H9 (cell line): ENCODE measurements around the gene NDST1. TPM values are rescaled to one million over a fixed set of nuclear protein-coding genes. Genes with fewer than 3 reads are reported as not detected.
A peak's percentile ranks its signal among the peaks of the same experiment; 100 is the strongest.

Experiments
- DNase-seq: peaks from one replicate; pipeline ENCODE4 v3.0.0-alpha.2; 2017
- H2AFZ ChIP-seq: one replicate; pipeline ENCODE4 v1.6.1; 2013; ENCODE audit warnings: mild to moderate bottlenecking, low read length, control low read depth, moderate library complexity
- H2AK5ac ChIP-seq: 2 replicates; pipeline ENCODE4 v1.6.1; 2013; ENCODE audit warnings: low read length, control low read depth, mixed read lengths; ENCODE audit not compliant: insufficient read length
- H2BK120ac ChIP-seq: one replicate; pipeline ENCODE4 v1.6.1; 2013; ENCODE audit warnings: low read depth, mild to moderate bottlenecking, low read length, control low read depth, inconsistent platforms; ENCODE audit not compliant: poor library complexity, severe bottlenecking
- H2BK12ac ChIP-seq: 2 replicates; pipeline ENCODE4 v1.6.1; 2013; ENCODE audit warnings: low read length, control low read depth, mixed read lengths, low read depth; ENCODE audit not compliant: insufficient read length
- H2BK15ac ChIP-seq: 2 replicates; pipeline ENCODE4 v1.6.1; 2013; ENCODE audit warnings: low read depth, low read length, control low read depth
- H2BK20ac ChIP-seq: one replicate; pipeline ENCODE4 v1.6.1; 2013; ENCODE audit warnings: low read depth, mild to moderate bottlenecking, low read length, control low read depth, inconsistent platforms; ENCODE audit not compliant: poor library complexity, severe bottlenecking
- H2BK5ac ChIP-seq: 2 replicates; pipeline ENCODE4 v1.6.1; 2013; ENCODE audit warnings: low read length, control low read depth, mixed read lengths; ENCODE audit not compliant: insufficient read length
- H3K14ac ChIP-seq: 2 replicates; pipeline ENCODE4 v1.6.1; 2013; ENCODE audit warnings: low read length, control low read depth; ENCODE audit not compliant: insufficient read depth
- H3K18ac ChIP-seq: 2 replicates; pipeline ENCODE4 v1.6.1; 2013; ENCODE audit warnings: low read depth, mild to moderate bottlenecking, mixed read lengths, low read length, control low read depth; ENCODE audit not compliant: insufficient read length
- H3K23ac ChIP-seq: 2 replicates; pipeline ENCODE4 v1.6.1; 2013; ENCODE audit warnings: low read length, control low read depth, mixed read lengths, low read depth; ENCODE audit not compliant: insufficient read length
- H3K23me2 ChIP-seq: 2 replicates; pipeline ENCODE4 v1.6.1; 2013; ENCODE audit warnings: low read depth, mild to moderate bottlenecking, mixed read lengths, low read length, control low read depth; ENCODE audit not compliant: insufficient read length, poor library complexity, severe bottlenecking
- H3K27ac ChIP-seq: 2 replicates; pipeline ENCODE4 v1.5.1; 2013; ENCODE audit warnings: low read length, control low read depth, mixed read lengths, low read depth; ENCODE audit not compliant: insufficient read length
- H3K27me3 ChIP-seq: 2 replicates; pipeline ENCODE4 v1.6.1; 2013; ENCODE audit warnings: low read length, control low read depth, inconsistent platforms; ENCODE audit not compliant: insufficient read depth
- H3K4ac ChIP-seq: 2 replicates; pipeline ENCODE4 v1.6.1; 2013; ENCODE audit warnings: low read depth, mild to moderate bottlenecking, control low read depth, inconsistent platforms, low read length, moderate library complexity
- H3K4me1 ChIP-seq: 2 replicates; pipeline ENCODE4 v1.6.1; 2013; ENCODE audit warnings: low read length, control low read depth, inconsistent platforms; ENCODE audit not compliant: insufficient read depth
- H3K4me2 ChIP-seq: 2 replicates; pipeline ENCODE4 v1.6.1; 2013; ENCODE audit warnings: low read length, control low read depth, mixed read lengths; ENCODE audit not compliant: insufficient read length, insufficient read depth
- H3K56ac ChIP-seq: 2 replicates; pipeline ENCODE4 v1.6.1; 2013; ENCODE audit warnings: low read depth, mild to moderate bottlenecking, mixed read lengths, low read length, control low read depth; ENCODE audit not compliant: insufficient read length
- H3K79me1 ChIP-seq: 2 replicates; pipeline ENCODE4 v1.6.1; 2013; ENCODE audit warnings: low read depth, mild to moderate bottlenecking, moderate library complexity, low read length, control low read depth, inconsistent platforms; ENCODE audit not compliant: insufficient read depth, poor library complexity, severe bottlenecking
- H3K79me2 ChIP-seq: 2 replicates; pipeline ENCODE4 v1.6.1; 2013; ENCODE audit warnings: low read length, control low read depth, inconsistent platforms; ENCODE audit not compliant: insufficient read depth
- H3K9ac ChIP-seq: 2 replicates; pipeline ENCODE4 v1.6.1; 2013; ENCODE audit warnings: low read length, control low read depth, mixed read lengths; ENCODE audit not compliant: insufficient read length; ENCODE audit errors: extremely low read depth
- H3K9me3 ChIP-seq: one replicate; pipeline ENCODE4 v1.6.1; 2013; ENCODE audit warnings: low read depth, low read length, inconsistent platforms; ENCODE audit not compliant: control insufficient read depth
- H3T11ph ChIP-seq: one replicate; pipeline ENCODE4 v1.6.1; 2013; ENCODE audit warnings: mild to moderate bottlenecking, low read length, control low read depth, inconsistent platforms
- H4K20me1 ChIP-seq: one replicate; pipeline ENCODE4 v1.6.1; 2013; ENCODE audit not compliant: control insufficient read depth, insufficient read length, insufficient read depth
- H4K5ac ChIP-seq: 2 replicates; pipeline ENCODE4 v1.6.1; 2013; ENCODE audit warnings: low read depth, mild to moderate bottlenecking, mixed read lengths, low read length, control low read depth; ENCODE audit not compliant: insufficient read length
- H4K8ac ChIP-seq: replicated peaks from 2 replicates; pipeline ENCODE4 v1.6.1; 2013; ENCODE audit warnings: low read length, control low read depth, mixed read lengths, low read depth; ENCODE audit not compliant: insufficient read length
- H4K91ac ChIP-seq: 2 replicates; pipeline ENCODE4 v1.6.1; 2013; ENCODE audit warnings: low read depth, mild to moderate bottlenecking, moderate library complexity, mixed read lengths, low read length, control low read depth; ENCODE audit not compliant: insufficient read length
- H3K27ac Mint-ChIP-seq, 3 experiments: 2 replicates in 2 of 3; 3 replicates in 1 of 3; pipeline ENCODE4 v1.8.0; 2020 to 2021; ENCODE audit warnings: mixed read lengths in 3 of 3, mild to moderate bottlenecking in 1 of 3, moderate library complexity in 1 of 3
- H3K27me3 Mint-ChIP-seq: 2 replicates; pipeline ENCODE4 v1.8.0; 2021; ENCODE audit warnings: low read depth, mild to moderate bottlenecking, moderate library complexity, mixed read lengths
- H3K36me3 Mint-ChIP-seq, 3 experiments: 2 replicates in 2 of 3; 3 replicates in 1 of 3; pipeline ENCODE4 v1.8.0; 2020 to 2021; ENCODE audit warnings: low read depth in 3 of 3, mixed read lengths in 3 of 3; ENCODE audit not compliant: insufficient read depth in 1 of 3
- H3K4me1 Mint-ChIP-seq, 2 experiments: 2 replicates each; pipeline ENCODE4 v1.8.0; 2020; ENCODE audit warnings: mixed read lengths in 2 of 2
- H3K4me3 Mint-ChIP-seq, 2 experiments: 2 replicates in 1 of 2; 3 replicates in 1 of 2; pipeline ENCODE4 v1.8.0; 2020 to 2021; ENCODE audit warnings: mild to moderate bottlenecking in 2 of 2, mixed read lengths in 2 of 2, moderate library complexity in 1 of 2
- H3K9me3 Mint-ChIP-seq, 2 experiments: 2 replicates in 1 of 2; 3 replicates in 1 of 2; pipeline ENCODE4 v1.8.0; 2020; ENCODE audit warnings: mild to moderate bottlenecking in 2 of 2, mixed read lengths in 2 of 2, moderate library complexity in 1 of 2
- WGBS: extraction: QIAGEN DNeasy Blood & Tissue Kit; methylation state at CpG from one replicate; pipeline ENCODE4 v1.1.7; 2013; ENCODE audit warnings: missing lambda C conversion rate, low lambda C conversion rate, mixed read lengths; ENCODE audit not compliant: insufficient read length; ENCODE audit errors: extremely low coverage; 5-methylcytosine and 5-hydroxymethylcytosine counted together
- total RNA-seq: library from RNA; stranded (reverse); gene quantifications from 2 replicates; pipeline ENCODE4 v1.2.1, GENCODE V29; 2021
- TF ChIP-seq, protein P1 (sequence below): fragments of 200-600 bp; sonication (generic); conservative IDR thresholded peaks from 3 replicates; pipeline ENCODE4 v1.8.0; 2021; ENCODE audit warnings: antibody characterized with exemption, mild to moderate bottlenecking

Gene NDST1
- total RNA-seq, 1 experiment from 2014 or later, result 65.5 TPM

DNA sequence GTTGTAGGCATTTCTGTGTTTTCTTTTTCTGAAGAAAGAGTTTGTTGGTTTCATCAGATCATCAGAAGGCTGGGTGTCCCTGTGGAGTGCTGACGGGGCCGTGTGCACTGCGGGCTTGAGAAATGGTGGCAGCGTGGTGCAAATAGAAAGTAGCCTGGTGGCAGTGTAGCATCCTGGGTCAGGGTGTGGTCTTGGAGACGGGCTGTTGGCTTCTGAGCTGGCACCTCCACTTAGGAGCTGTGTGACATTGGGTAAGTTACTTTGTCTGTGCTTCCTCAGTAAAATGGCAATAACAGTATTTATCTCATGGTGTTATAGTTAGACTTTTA lies 10.0 kb upstream of the NDST1 start:
- Histone ChIP-seq H3T11ph (no peak overlapping the region), H2AK5ac (no peak overlapping the region), H3K4ac (no peak overlapping the region), H3K27ac (no peak overlapping the region), H4K91ac (no peak overlapping the region), H2AFZ (no peak overlapping the region), H3K79me2 (peaks cover 15% of the 10 kb centered on the region; the same call in 1 of the 2 replicates), H3K9ac (no peak overlapping the region), H2BK15ac (no peak overlapping the region), H2BK20ac (no peak overlapping the region), H3K9me3 (no peaks in the 10 kb centered on the region), H3K4me1 (peaks cover 8% of the 10 kb centered on the region), H3K18ac (no peak overlapping the region), H3K23me2 (no peaks in the 10 kb centered on the region), H3K4me2 (no peak overlapping the region), H3K79me1 (peaks cover 10% of the 10 kb centered on the region), H2BK12ac (no peak overlapping the region), H4K5ac (no peak overlapping the region), H3K14ac (no peak overlapping the region), H2BK120ac (no peak overlapping the region), H4K20me1 (no peaks in the 10 kb centered on the region), H2BK5ac (no peak overlapping the region), H4K8ac (no peak overlapping the region), H3K23ac (no peak overlapping the region), H3K56ac (no peak overlapping the region), H3K27me3 (no peaks in the 10 kb centered on the region)
- Mint-ChIP-seq H3K27ac (peak overlapping the region; percentile 78 to 97 (median 93); a peak in 5 of 7 replicates), H3K36me3 (peaks cover 2 to 14% (median 6%) of the 10 kb centered on the region in 3 experiments; a peak in 5 of 7 replicates), H3K4me3 (peak overlapping the region in 1 of 2 experiments; percentile 26; a peak in 1 of 5 replicates), H3K9me3 (no peaks in the 10 kb centered on the region), H3K4me1 (peaks cover 49 to 58% of the 10 kb centered on the region in 2 experiments), H3K27me3 (no peaks in the 10 kb centered on the region)
- TF ChIP-seq, protein P1, sequence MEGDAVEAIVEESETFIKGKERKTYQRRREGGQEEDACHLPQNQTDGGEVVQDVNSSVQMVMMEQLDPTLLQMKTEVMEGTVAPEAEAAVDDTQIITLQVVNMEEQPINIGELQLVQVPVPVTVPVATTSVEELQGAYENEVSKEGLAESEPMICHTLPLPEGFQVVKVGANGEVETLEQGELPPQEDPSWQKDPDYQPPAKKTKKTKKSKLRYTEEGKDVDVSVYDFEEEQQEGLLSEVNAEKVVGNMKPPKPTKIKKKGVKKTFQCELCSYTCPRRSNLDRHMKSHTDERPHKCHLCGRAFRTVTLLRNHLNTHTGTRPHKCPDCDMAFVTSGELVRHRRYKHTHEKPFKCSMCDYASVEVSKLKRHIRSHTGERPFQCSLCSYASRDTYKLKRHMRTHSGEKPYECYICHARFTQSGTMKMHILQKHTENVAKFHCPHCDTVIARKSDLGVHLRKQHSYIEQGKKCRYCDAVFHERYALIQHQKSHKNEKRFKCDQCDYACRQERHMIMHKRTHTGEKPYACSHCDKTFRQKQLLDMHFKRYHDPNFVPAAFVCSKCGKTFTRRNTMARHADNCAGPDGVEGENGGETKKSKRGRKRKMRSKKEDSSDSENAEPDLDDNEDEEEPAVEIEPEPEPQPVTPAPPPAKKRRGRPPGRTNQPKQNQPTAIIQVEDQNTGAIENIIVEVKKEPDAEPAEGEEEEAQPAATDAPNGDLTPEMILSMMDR, result no peak
- no peak for DNase-seq
- WGBS, result no CpG with 5 or more reads among the region's 5 CpGs
